Stomach (tissue), 9 donors: Measurements from ENCODE around the gene TMED7. TPM values are rescaled to one million over a fixed set of nuclear protein-coding genes. Genes with fewer than 3 reads are reported as not detected.

Source experiments
- DNase-seq, 2 donors: peaks; one replicate each; pipeline versions ENCODE4 v3.0.0 to v3.0.0-alpha.2; 2013 to 2019
- H3K27ac ChIP-seq, 5 donors: fragments of 200-600 bp in 4 of 5; sonication (generic) in 4 of 5; one replicate each; pipeline ENCODE4 v1.5.1; 2013 to 2019; ENCODE audit warnings: mild to moderate bottlenecking in 1 of 5, moderate library complexity in 1 of 5
- H3K27me3 ChIP-seq, 3 donors: fragments of 200-600 bp; sonication (generic); one replicate each; pipeline ENCODE4 v1.5.1; 2017 to 2019; ENCODE audit warnings: mixed run types in 1 of 3
- H3K36me3 ChIP-seq, 4 donors: fragments of 200-600 bp; sonication (generic); 1 replicate in 3 of 4; 2 replicates in 1 of 4; pipeline ENCODE4 v1.5.1; 2016 to 2019
- H3K4me1 ChIP-seq, 4 donors: fragments of 200-600 bp; sonication (generic); one replicate each; pipeline ENCODE4 v1.5.1; 2016 to 2019
- H3K4me3 ChIP-seq, 4 donors: fragments of 200-600 bp; sonication (generic) in 3 of 4; one replicate each; pipeline ENCODE4 v1.5.1; 2016 to 2019; ENCODE audit warnings: mild to moderate bottlenecking in 1 of 4
- H3K9me3 ChIP-seq, 4 donors: fragments of 200-600 bp; sonication (generic); one replicate each; pipeline ENCODE4 v1.5.1; 2016 to 2019
- EP300 ChIP-seq: sonication (generic); formaldehyde crosslinking; IDR thresholded peaks from one replicate; pipeline ENCODE4 v1.6.1; 2017; ENCODE audit warnings: antibody characterized with exemption
- POLR2A ChIP-seq, 4 donors: fragments of 450-650 bp; IDR thresholded peaks; one replicate each; pipeline ENCODE4 v1.6.1; 2016; ENCODE audit warnings: antibody characterized with exemption in 4 of 4, control low read depth in 2 of 4, mild to moderate bottlenecking in 1 of 4, moderate library complexity in 1 of 4
- POLR2AphosphoS5 ChIP-seq, 3 donors: sonication (generic); formaldehyde crosslinking; IDR thresholded peaks; one replicate each; pipeline ENCODE4 v1.6.1; 2016; ENCODE audit warnings: antibody characterized with exemption in 3 of 3
- WGBS, 5 donors: extraction: QIAGEN DNeasy Blood & Tissue Kit in 3 of 5; methylation state at CpG; one replicate each; pipeline versions ENCODE4 v1.1.5 to v1.1.7; 2013 to 2018; 5-methylcytosine and 5-hydroxymethylcytosine counted together
- intact Hi-C: fragments of 100-400 bp; cut with DNase I; formaldehyde crosslinking; loops from one replicate; pipeline ENCODE4 v1.15.1; 2023; ENCODE audit warnings: low total_unique reads
- polyA plus RNA-seq, 3 donors: library from polyadenylated mRNA; stranded (reverse); fragments of 200-250 nt; gene quantifications; one replicate each; pipeline ENCODE4 v1.2.3, GENCODE V29; 2013
- total RNA-seq, 5 donors: library from RNA; depleted of rRNA; stranded (reverse); fragments of >200 nt; gene quantifications; one replicate each; pipeline versions ENCODE4 v1.1.0 to v1.2.3, GENCODE V29; 2014 to 2016
- TF ChIP-seq, protein P1 (sequence below), 7 experiments: fragments of 450-650 bp in 4 of 7; fragments of 200-600 bp in 3 of 7; sonication (generic) in 3 of 7; IDR thresholded peaks; one replicate each; pipeline ENCODE4 v1.5.1; 2016 to 2019; ENCODE audit warnings: antibody characterized with exemption in 7 of 7, control low read depth in 2 of 7, mild to moderate bottlenecking in 1 of 7
- donor health status: healthy with polysubstance abuse.
- donor health status: Bipolar disorder and iron deficiency.
- donor health status: healthy.

Gene TMED7
- total and polyA plus RNA-seq, 8 donors, result 9.8 to 169 (median 27.8) TPM

GRCh38 chr5:115588640-115589039 lies 37.2 kb downstream of the TMED7 start:
- Histone ChIP-seq H3K27me3 (no peaks in the 10 kb centered on the region), H3K36me3 (no peaks in the 10 kb centered on the region), H3K9me3 (no peaks in the 10 kb centered on the region), H3K27ac (no peak overlapping the region), H3K4me1 (peaks cover 0 to 22% (median 8%) of the 10 kb centered on the region in 4 donors), H3K4me3 (no peak overlapping the region)
- TF ChIP-seq POLR2AphosphoS5 (IDR thresholded peaks at IDR 0.05) (no peak), POLR2A (IDR thresholded peaks at IDR 0.05) (no peak), EP300 (no peak)
- TF ChIP-seq, protein P1, sequence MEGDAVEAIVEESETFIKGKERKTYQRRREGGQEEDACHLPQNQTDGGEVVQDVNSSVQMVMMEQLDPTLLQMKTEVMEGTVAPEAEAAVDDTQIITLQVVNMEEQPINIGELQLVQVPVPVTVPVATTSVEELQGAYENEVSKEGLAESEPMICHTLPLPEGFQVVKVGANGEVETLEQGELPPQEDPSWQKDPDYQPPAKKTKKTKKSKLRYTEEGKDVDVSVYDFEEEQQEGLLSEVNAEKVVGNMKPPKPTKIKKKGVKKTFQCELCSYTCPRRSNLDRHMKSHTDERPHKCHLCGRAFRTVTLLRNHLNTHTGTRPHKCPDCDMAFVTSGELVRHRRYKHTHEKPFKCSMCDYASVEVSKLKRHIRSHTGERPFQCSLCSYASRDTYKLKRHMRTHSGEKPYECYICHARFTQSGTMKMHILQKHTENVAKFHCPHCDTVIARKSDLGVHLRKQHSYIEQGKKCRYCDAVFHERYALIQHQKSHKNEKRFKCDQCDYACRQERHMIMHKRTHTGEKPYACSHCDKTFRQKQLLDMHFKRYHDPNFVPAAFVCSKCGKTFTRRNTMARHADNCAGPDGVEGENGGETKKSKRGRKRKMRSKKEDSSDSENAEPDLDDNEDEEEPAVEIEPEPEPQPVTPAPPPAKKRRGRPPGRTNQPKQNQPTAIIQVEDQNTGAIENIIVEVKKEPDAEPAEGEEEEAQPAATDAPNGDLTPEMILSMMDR (IDR thresholded peaks at IDR 0.05), result no peak
- no peak for DNase-seq
- WGBS, 5 donors, result 52 to 71% (median 62%) methylated on average over 4 of the region's 4 CpGs
- intact Hi-C loops, result loop anchor here (5.0 kb wide), 1 partner anchor 276 kb away; no protein-coding TSS in a partner anchor

DNA sequence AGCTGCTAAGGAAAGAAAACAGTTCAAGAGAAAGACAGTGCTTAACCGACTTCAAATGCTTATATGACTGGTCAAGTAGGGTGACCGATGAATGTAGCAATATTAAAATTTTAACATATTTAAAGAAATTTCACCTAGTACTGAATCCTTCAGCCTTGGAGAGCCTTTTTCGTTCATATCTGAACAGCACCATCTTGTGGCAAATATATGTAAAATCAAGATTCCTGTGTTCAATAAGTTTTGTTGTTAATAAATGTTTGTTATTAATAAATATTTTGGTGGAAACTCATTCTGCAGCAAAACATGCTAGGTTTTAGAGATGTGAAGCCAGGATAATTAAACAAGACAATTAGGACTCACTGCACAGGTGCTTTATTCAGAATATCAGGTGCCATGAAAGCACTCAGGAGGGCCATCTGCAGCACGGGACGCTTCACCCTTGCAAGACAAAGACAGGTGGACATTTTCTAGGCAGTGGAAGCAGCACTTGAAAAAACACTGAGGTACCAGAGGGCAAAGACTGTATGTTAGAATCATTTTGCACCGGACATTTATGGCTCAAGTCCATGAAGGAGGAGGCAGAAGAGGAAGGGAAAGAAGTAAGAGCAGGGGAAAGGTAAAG lies 39.2 kb downstream of the TMED7 start:
- Histone ChIP-seq H3K27ac (no peak overlapping the region), H3K4me3 (no peak overlapping the region), H3K4me1 (peaks cover 0 to 22% (median 8%) of the 10 kb centered on the region in 4 donors), H3K9me3 (no peaks in the 10 kb centered on the region), H3K27me3 (no peaks in the 10 kb centered on the region), H3K36me3 (no peaks in the 10 kb centered on the region)
- DNase-seq, result peak in 1 of 2 donors; percentile 48
- 32 to 42% (median 37%) methylated on average over 6 of the region's 6 CpGs for WGBS, 5 donors
- intact Hi-C loops, result loop anchor here (5.0 kb wide), 1 partner anchor 274 kb away; no protein-coding TSS in a partner anchor
- TF ChIP-seq EP300 (no peak), POLR2AphosphoS5 (IDR thresholded peaks at IDR 0.05) (no peak)
- TF ChIP-seq, protein P1 (IDR thresholded peaks at IDR 0.05), result peak in 4 of 7 experiments; percentile 23 to 62 (median 48)

DNA sequence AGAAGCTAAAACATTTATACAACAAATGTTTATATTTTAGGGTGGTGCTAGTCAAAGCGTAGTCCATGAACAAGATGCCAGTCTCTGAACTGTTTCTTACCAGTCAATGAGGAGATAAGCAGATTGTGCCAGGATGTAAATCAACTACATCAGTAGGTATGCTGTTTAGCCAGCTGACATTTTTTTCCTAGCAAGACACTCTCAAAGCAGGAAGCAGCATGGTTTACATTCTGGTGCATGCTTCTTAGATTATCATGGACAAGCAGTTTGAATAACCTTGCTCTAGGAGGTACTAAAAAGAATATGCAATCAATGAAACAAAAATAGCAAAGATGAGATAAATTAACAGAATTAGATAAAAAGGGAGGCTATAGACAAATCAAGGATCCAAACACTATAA lies 40.6 kb downstream of the TMED7 start:
- intact Hi-C loops, result loop anchor here (5.0 kb wide), 1 partner anchor 273 kb away; no protein-coding TSS in a partner anchor
- WGBS, 5 donors, result 47 to 76% (median 62%) methylated on average over 1 of the region's 1 CpG
- H3K9me3 ChIP-seq, result no peaks in the 10 kb centered on the region
- no peak overlapping the region for H3K27ac ChIP-seq
- DNase-seq, result no peak
- peaks cover 0 to 22% (median 8%) of the 10 kb centered on the region in 4 donors for H3K4me1 ChIP-seq
- no peaks in the 10 kb centered on the region for H3K27me3 ChIP-seq
- TF ChIP-seq, protein P1 (IDR thresholded peaks at IDR 0.05), result no peak
- TF ChIP-seq POLR2AphosphoS5 (IDR thresholded peaks at IDR 0.05) (no peak), POLR2A (IDR thresholded peaks at IDR 0.05) (no peak), EP300 (no peak)
- peaks cover 0 to 7% (median 6%) of the 10 kb centered on the region in 4 donors for H3K36me3 ChIP-seq
- H3K4me3 ChIP-seq, result no peak overlapping the region

- Histone ChIP-seq H3K36me3 (peaks cover 0 to 7% (median 6%) of the 10 kb centered on the region in 4 donors), H3K4me3 (no peak overlapping the region), H3K9me3 (no peaks in the 10 kb centered on the region), H3K27ac (no peak overlapping the region), H3K27me3 (no peaks in the 10 kb centered on the region), H3K4me1 (peaks cover 0 to 20% (median 7%) of the 10 kb centered on the region in 4 donors)
- intact Hi-C loops, result no loop called here
- TF ChIP-seq POLR2AphosphoS5 (IDR thresholded peaks at IDR 0.05) (no peak), EP300 (no peak), POLR2A (IDR thresholded peaks at IDR 0.05) (no peak)
- TF ChIP-seq, protein P1 (IDR thresholded peaks at IDR 0.05), result no peak
- WGBS, 5 donors, result 87 to 93% (median 89%) methylated on average over 1 of the region's 1 CpG
- no peak for DNase-seq
These were observed 41.3 kb downstream of the TMED7 start for GRCh38 chr5:115584501-115584900.
